AG04450 (cell line): ENCODE data around the gene SERPINH1. TPM values are rescaled to one million over a fixed set of nuclear protein-coding genes. Genes with fewer than 3 reads are reported as not detected.
A peak's percentile ranks its signal among the peaks of the same experiment; 100 is the strongest.

Experiments used
- CTCF ChIA-PET: fragments of 300-600, 350-600 bp; formaldehyde crosslinking; extraction: SDS; loops from one replicate; lab custom pipeline; 2022; ENCODE audit warnings: antibody characterized with exemption, inconsistent platforms; lab: Charles Lee
- POLR2A ChIA-PET: fragments of 350-600 bp; formaldehyde crosslinking; extraction: SDS; loops from one replicate; lab custom pipeline; 2021; ENCODE audit warnings: antibody characterized with exemption, inconsistent platforms; lab: Yijun Ruan, JAX
- DNase-seq: peaks from one replicate; pipeline ENCODE4 v3.0.0-alpha.2; 2011; ENCODE audit warnings: low read depth, low spot score
- H3K27ac ChIP-seq: one replicate; pipeline ENCODE4 v1.5.1; 2012; ENCODE audit warnings: low read depth, low read length, control low read depth
- H3K27me3 ChIP-seq: one replicate; pipeline ENCODE4 v1.6.0; 2012; ENCODE audit warnings: low read length; ENCODE audit not compliant: control insufficient read depth, insufficient read depth
- H3K4me3 ChIP-seq: 2 replicates; pipeline ENCODE4 v1.5.1; 2011; ENCODE audit warnings: mild to moderate bottlenecking, low read depth, low read length, control low read depth
- H3K9me3 ChIP-seq: 2 replicates; pipeline ENCODE4 v1.5.1; 2012; ENCODE audit warnings: low read length; ENCODE audit not compliant: control insufficient read depth, insufficient read depth
- polyA plus RNA-seq: library from polyadenylated mRNA; depleted of rRNA; stranded (reverse); fragments of >200 nt; gene quantifications from 2 replicates; pipeline ENCODE4 v1.2.3, GENCODE V29; 2011
- TF ChIP-seq, protein P1 (sequence below): IDR thresholded peaks from 2 replicates; pipeline ENCODE4 v1.5.1; 2011; ENCODE audit warnings: low read depth, low read length, control low read depth, inconsistent platforms

The SERPINH1 gene
- polyA plus RNA-seq, 1 experiment, result 881 TPM

DNA sequence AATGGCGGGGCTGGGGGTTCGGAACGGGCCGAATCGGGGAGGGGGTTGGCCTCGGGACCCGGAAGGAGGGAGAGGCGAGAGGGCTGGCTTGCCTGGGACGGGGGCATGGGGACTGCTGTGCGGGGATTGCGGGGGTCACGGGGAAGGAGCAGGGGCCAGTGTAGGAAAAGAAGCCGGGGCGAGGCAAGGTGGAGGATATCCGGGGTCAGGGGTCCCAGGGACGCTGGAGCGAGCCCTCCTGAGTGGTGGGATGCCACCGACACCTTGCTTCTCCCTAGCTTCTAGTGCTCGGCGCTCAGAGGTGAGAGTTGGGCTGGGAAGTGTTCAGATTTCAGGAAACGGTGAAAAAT lies 35.9 kb upstream of the SERPINH1 start:
- ChIA-PET POLR2A (interaction anchor here (0.7 to 1.4 kb wide), 6 partner anchors 27 to 118 kb away, joined by 3 to 5 read pairs (median 4); partner anchors contain the start of gene SERPINH1), CTCF (interaction anchor here (1.0 to 6.4 kb wide), 11 partner anchors 8 to 137 kb away, joined by 3 to 41 read pairs (median 6); no protein-coding TSS in a partner anchor)
- TF ChIP-seq, protein P1, sequence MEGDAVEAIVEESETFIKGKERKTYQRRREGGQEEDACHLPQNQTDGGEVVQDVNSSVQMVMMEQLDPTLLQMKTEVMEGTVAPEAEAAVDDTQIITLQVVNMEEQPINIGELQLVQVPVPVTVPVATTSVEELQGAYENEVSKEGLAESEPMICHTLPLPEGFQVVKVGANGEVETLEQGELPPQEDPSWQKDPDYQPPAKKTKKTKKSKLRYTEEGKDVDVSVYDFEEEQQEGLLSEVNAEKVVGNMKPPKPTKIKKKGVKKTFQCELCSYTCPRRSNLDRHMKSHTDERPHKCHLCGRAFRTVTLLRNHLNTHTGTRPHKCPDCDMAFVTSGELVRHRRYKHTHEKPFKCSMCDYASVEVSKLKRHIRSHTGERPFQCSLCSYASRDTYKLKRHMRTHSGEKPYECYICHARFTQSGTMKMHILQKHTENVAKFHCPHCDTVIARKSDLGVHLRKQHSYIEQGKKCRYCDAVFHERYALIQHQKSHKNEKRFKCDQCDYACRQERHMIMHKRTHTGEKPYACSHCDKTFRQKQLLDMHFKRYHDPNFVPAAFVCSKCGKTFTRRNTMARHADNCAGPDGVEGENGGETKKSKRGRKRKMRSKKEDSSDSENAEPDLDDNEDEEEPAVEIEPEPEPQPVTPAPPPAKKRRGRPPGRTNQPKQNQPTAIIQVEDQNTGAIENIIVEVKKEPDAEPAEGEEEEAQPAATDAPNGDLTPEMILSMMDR, result no peak
- Histone ChIP-seq H3K9me3 (no peaks in the 10 kb centered on the region; the same call in 1 of the 2 replicates), H3K27ac (no peak overlapping the region), H3K27me3 (peaks cover 40% of the 10 kb centered on the region), H3K4me3 (peak overlapping the region; percentile 73)
- DNase-seq, result no peak

- H3K27ac ChIP-seq, result no peak overlapping the region
- H3K4me3 ChIP-seq, result no peak overlapping the region
- CTCF ChIA-PET, result interaction anchor here (8.3 kb wide), 1 partner anchor 82 kb away, joined by 182 read pairs; no protein-coding TSS in a partner anchor
- H3K27me3 ChIP-seq, result peaks cover 40% of the 10 kb centered on the region
- no peak for DNase-seq
- H3K9me3 ChIP-seq, result no peaks in the 10 kb centered on the region; the same call in 1 of the 2 replicates
- POLR2A ChIA-PET, result no interaction called here
- TF ChIP-seq, protein P1, result no peak
These were observed 34.9 kb upstream of the SERPINH1 start for GRCh38 chr11:75527130-75527529.

GRCh38 chr11:75527938-75528735 lies 33.9 kb upstream of the SERPINH1 start:
- Histone ChIP-seq H3K4me3 (no peak overlapping the region), H3K9me3 (no peaks in the 10 kb centered on the region; the same call in 1 of the 2 replicates), H3K27me3 (peaks cover 38% of the 10 kb centered on the region), H3K27ac (no peak overlapping the region)
- no peak for DNase-seq
- POLR2A ChIA-PET, result no interaction called here
- CTCF ChIA-PET, result interaction anchor here (0.7 to 8.3 kb wide), 3 partner anchors 83 to 140 kb away, joined by 4 to 182 read pairs (median 6); no protein-coding TSS in a partner anchor
- TF ChIP-seq, protein P1, result no peak

DNA sequence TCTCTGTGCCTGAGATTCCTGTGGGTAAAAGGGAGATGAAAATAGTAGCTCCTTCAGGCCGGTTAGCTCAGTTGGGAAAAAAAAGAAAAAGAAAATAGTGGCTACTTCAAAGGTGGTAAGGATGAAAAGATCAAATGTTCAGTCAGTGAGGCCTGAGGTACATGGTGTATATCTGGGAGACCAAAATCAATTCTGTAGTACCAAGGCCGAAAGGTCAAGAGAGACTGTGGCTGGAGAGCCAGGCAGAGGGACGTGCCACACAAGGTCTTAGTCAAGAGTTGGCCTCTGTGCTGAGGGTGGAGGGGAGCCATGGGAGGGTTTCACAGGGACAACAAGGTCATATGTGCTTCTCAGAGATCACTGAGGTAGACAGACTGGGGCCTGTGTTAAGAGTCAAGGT lies 31.5 kb upstream of the SERPINH1 start:
- H3K27me3 ChIP-seq, result peaks cover 21% of the 10 kb centered on the region
- no peaks in the 10 kb centered on the region for H3K9me3 ChIP-seq
- no peak overlapping the region for H3K4me3 ChIP-seq
- DNase-seq, result no peak
- CTCF ChIA-PET, result interaction anchor here (0.6 to 8.3 kb wide), 4 partner anchors 15 to 141 kb away, joined by 3 to 182 read pairs (median 34); no protein-coding TSS in a partner anchor
- TF ChIP-seq, protein P1, result no peak
- H3K27ac ChIP-seq, result no peak overlapping the region
- POLR2A ChIA-PET, result interaction anchor here (0.7 kb wide), 1 partner anchor 218 kb away, joined by 3 read pairs; no protein-coding TSS in a partner anchor
